ENCODE results near the gene ATXN2. TPM values are rescaled to one million over a fixed set of nuclear protein-coding genes. Genes with fewer than 3 reads are reported as not detected.
A peak's percentile ranks its signal among the peaks of the same experiment; 100 is the strongest.
"Not testable (repeated sequence)": the region's sequence is repeated elsewhere in the genome, so short reads cannot be mapped to it uniquely, and the experiment has no call there.

Gene ATXN2
- total RNA-seq, 1 donor: 45.7 TPM

DNA sequence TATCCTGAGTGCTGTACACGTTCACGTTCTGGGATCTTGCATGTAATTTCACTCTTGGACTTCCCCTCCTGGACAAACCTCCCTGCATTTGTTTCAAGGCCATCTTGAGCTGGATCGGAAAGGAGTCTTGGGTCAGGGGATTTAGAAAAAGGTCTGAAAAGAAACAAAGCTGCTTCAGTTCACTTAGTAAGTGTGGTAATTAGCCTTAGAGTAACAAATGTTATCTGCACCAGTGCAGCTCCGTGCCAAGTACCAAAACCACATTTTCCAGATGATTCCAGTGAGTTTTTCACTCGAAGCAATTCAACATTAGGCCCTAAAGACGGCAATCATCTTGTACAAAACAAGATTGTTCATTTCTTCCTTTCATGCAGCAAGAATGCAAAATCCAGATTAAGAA is 39.4 kb upstream of the ATXN2 start:
- TF ChIP-seq, protein P1, sequence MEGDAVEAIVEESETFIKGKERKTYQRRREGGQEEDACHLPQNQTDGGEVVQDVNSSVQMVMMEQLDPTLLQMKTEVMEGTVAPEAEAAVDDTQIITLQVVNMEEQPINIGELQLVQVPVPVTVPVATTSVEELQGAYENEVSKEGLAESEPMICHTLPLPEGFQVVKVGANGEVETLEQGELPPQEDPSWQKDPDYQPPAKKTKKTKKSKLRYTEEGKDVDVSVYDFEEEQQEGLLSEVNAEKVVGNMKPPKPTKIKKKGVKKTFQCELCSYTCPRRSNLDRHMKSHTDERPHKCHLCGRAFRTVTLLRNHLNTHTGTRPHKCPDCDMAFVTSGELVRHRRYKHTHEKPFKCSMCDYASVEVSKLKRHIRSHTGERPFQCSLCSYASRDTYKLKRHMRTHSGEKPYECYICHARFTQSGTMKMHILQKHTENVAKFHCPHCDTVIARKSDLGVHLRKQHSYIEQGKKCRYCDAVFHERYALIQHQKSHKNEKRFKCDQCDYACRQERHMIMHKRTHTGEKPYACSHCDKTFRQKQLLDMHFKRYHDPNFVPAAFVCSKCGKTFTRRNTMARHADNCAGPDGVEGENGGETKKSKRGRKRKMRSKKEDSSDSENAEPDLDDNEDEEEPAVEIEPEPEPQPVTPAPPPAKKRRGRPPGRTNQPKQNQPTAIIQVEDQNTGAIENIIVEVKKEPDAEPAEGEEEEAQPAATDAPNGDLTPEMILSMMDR (IDR thresholded peaks at IDR 0.05; ENCODE audit: insufficient read depth, low read length): no peak
- no peak overlapping the region for H3K4me3 ChIP-seq (ENCODE audit: low read depth, low read length)
- DNase-seq (ENCODE audit: low read depth): peak; percentile 61

DNA sequence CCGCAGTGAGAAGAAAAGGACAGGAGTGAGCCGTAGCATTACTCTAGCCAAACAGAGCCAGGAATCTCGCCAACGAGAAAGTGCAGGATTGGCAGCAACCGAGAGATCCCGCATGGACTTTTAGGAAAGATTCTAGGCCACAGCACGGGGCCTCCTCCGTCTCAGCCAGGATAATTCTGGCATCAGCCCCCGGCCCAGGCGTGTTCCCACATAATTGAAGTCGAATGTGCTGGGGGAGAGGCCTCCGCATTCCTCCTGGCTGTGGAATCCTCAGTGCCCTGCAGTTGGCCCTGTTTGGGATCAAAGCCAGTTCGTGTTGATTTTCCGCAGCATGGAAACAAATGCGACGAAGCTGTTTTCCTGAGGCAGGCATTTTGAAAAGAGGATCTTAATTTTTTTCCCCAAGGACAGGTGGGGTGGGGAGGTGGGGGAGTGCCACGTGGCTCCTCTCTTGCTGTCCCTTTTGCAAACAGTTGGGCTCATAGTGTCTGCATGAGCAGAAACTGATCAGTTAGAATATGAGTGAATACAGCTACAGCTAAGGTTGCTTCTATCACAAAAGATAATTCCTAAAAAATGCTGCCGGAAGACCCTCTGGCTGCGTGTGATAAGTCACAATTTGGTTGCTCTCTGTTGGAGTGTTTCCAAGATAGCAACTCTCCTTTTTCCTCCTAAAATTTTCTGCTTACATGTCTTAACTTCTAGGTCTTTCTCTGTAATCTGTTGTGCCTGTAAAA is 37.3 kb upstream of the ATXN2 start:
- DNase-seq (ENCODE audit: low read depth): peak; percentile 87
- TF ChIP-seq, protein P1 (IDR thresholded peaks at IDR 0.05; ENCODE audit: insufficient read depth, low read length): no peak
- H3K4me3 ChIP-seq (ENCODE audit: low read depth, low read length): no peak overlapping the region

DNA sequence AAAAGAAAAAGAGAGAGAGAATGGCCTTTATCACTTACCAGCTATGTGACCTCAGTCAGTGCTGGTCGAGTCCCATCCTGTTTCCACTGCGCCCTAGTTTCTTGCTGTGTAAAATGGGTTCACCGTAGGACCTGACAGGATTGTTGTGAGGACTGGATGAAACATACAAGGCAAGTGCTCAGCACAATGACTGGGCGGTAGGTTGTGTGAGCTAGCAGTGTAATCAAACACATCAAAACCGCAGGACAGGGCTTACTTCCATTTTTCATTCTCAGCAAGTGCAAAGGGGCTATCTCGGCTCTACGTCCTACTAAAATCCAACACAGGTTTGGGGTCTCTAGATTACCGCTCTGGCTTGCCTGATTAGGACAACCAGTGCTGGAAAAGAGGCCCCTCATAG is 36.4 kb upstream of the ATXN2 start:
- no peak overlapping the region for H3K4me3 ChIP-seq (ENCODE audit: low read depth, low read length)
- peak; percentile 21 for DNase-seq (ENCODE audit: low read depth)
- TF ChIP-seq, protein P1 (IDR thresholded peaks at IDR 0.05; ENCODE audit: insufficient read depth, low read length): no peak

DNA sequence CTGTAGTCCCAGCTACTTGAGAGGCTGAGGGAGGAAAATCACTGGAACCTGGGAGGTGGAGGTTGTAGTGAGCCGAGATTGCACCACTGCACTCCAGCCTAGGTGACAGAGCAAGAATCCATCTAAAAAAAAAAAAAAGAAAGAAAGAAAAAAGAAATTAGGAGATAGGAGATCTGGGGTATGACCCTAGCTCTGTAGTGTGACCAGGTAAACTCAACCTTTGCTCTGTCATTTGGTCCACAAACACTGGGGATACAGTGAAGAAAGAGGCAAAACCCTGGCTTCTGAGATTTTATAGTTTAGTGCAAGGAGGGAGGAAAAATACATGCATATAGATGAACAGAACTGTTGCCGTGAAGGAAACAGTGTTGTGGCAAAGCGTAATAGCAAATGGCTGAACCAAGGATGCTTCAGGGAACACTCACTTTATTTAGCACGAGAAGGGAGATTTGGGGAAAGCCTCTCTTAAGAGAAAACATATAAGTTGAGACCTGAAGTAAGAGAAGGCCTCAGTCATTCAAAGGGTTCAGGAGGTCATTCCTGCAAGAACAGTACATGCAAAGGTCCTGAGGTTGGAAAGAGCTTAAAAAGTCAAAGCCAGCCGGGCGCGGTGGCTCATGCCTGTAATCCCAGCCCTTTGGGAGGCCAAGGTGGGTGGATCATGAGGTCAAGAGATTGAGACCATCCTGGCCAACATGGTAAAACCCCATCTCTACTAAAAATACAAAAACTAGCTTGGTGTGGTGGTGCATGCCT is 29.6 kb upstream of the ATXN2 start:
- no peak for DNase-seq (ENCODE audit: low read depth)
- TF ChIP-seq, protein P1 (IDR thresholded peaks at IDR 0.05; ENCODE audit: insufficient read depth, low read length): no peak
- H3K4me3 ChIP-seq (ENCODE audit: low read depth, low read length): no peak overlapping the region

DNA sequence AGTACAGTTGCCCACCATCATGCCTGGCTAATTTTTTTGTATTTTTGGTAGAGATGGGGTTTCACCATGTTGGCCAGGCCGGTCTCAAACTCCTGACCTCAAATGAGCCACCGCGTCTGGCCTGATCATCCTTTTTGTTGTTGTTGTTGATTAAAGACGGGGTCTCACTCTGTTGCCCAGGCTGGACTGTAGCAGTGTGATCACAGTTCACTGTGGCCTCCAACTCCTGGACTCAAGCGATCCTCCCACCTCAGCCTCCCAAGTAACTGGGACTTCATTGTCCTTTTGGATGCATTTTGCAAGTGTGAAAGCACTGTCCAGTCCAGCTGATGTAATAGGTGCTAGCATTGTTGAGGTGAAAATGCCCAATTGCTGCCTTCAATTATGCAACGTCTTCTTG is 27.1 kb upstream of the ATXN2 start:
- H3K4me3 ChIP-seq (ENCODE audit: low read depth, low read length): no peak overlapping the region
- no peak for DNase-seq (ENCODE audit: low read depth)
- TF ChIP-seq, protein P1 (IDR thresholded peaks at IDR 0.05; ENCODE audit: insufficient read depth, low read length): no peak

DNA sequence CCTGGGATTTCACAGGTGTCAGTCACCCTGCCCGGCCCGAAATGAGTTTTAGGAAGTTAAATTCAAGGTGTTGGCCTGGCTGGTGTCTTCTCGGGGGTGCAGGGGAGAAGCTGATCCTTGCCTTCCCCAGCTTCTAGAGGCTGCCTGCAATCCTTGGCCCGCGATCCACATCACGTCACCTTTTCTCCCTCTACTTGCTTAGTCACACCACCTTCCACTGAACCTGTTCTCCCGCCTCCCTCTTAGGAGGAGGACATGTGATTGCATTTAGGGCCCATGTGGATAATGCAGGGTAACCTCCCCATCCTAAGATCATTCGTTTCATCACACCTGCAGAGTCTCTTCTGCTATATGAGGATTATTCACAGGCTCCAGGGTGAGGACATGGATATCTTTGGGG is 25.4 kb upstream of the ATXN2 start:
- TF ChIP-seq, protein P1 (IDR thresholded peaks at IDR 0.05; ENCODE audit: insufficient read depth, low read length): no peak
- no peak for DNase-seq (ENCODE audit: low read depth)
- H3K4me3 ChIP-seq (ENCODE audit: low read depth, low read length): no peak overlapping the region

DNA sequence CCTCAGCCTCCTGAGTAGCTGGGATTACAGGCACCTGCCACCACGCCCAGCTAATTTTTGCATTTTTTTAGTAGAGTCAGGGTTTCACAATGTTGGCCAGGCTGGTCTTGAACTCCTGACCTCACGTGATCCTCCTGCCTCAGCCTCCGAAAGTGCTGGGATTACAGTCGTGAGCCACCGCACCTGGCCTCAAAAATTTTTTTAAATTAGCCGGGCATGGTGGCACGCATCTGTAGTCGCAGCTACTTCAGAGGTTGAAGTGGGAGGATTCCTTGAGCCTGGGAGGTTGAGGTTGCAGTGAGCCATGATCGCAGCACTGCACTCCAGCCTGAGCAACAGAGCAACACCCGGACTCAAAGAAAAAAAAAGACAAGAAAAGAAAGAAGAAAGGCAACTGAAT is 18.7 kb upstream of the ATXN2 start:
- H3K4me3 ChIP-seq (ENCODE audit: low read depth, low read length); DNase-seq (ENCODE audit: low read depth): not testable (repeated sequence)

Measured in fibroblast of the aortic adventitia (primary cell).